ENCODE results near the gene DGAT2. TPM values are rescaled to one million over a fixed set of nuclear protein-coding genes. Genes with fewer than 3 reads are reported as not detected.

DGAT2 gene
- polyA plus RNA-seq, 1 donor (not counting 4 experiments of a cell fraction or from before 2014, with no cell fraction given), result 1.8 TPM

- Histone ChIP-seq H3K79me2 (ENCODE audit: control insufficient read depth, insufficient read depth, low read length) (peaks cover 11% of the 10 kb centered on the region), H3K9me1 (ENCODE audit: control insufficient read depth, extremely low read depth, insufficient read depth, low read length) (no peaks in the 10 kb centered on the region), H3K27me3 (ENCODE audit: control insufficient read depth, extremely low read depth, insufficient read depth, low read length) (no peaks in the 10 kb centered on the region), H3K36me3 (ENCODE audit: control insufficient read depth in 2 of 2, extremely low read depth in 1 of 2, insufficient read depth in 2 of 2, low read length in 2 of 2) (no peaks in the 10 kb centered on the region), H3K9ac (ENCODE audit: control insufficient read depth, extremely low read depth, insufficient read depth, low read length) (no peak overlapping the region), H4K20me1 (ENCODE audit: control insufficient read depth, extremely low read depth, insufficient read depth, low read length) (no peaks in the 10 kb centered on the region), H3K27ac (ENCODE audit: control insufficient read depth, insufficient read depth, low read length) (no peak overlapping the region), H3K4me2 (ENCODE audit: control insufficient read depth, extremely low read depth, insufficient read depth, low read depth, low read length) (no peak overlapping the region), H3K9me3 (ENCODE audit: control insufficient read depth, low read depth, low read length) (no peaks in the 10 kb centered on the region), H3K4me1 (ENCODE audit: control insufficient read depth, extremely low read depth, insufficient read depth, low read length) (peaks cover 22% of the 10 kb centered on the region), H2AFZ (ENCODE audit: control insufficient read depth, low read length) (no peak overlapping the region), H3K4me3 (ENCODE audit: control insufficient read depth in 2 of 3, extremely low read depth in 1 of 3, insufficient read depth in 2 of 3, low read depth in 1 of 3, low read length in 3 of 3) (no peak overlapping the region)
- TF ChIP-seq, protein P1, sequence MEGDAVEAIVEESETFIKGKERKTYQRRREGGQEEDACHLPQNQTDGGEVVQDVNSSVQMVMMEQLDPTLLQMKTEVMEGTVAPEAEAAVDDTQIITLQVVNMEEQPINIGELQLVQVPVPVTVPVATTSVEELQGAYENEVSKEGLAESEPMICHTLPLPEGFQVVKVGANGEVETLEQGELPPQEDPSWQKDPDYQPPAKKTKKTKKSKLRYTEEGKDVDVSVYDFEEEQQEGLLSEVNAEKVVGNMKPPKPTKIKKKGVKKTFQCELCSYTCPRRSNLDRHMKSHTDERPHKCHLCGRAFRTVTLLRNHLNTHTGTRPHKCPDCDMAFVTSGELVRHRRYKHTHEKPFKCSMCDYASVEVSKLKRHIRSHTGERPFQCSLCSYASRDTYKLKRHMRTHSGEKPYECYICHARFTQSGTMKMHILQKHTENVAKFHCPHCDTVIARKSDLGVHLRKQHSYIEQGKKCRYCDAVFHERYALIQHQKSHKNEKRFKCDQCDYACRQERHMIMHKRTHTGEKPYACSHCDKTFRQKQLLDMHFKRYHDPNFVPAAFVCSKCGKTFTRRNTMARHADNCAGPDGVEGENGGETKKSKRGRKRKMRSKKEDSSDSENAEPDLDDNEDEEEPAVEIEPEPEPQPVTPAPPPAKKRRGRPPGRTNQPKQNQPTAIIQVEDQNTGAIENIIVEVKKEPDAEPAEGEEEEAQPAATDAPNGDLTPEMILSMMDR (optimal IDR thresholded peaks at IDR 0.05 in 1 of 3, IDR thresholded peaks at IDR 0.05 in 1 of 3, conservative IDR thresholded peaks at IDR 0.05 in 1 of 3; ENCODE audit: extremely low read depth in 1 of 3, insufficient read depth in 2 of 3, low read length in 3 of 3), result no peak
- TF ChIP-seq EZH2 (IDR thresholded peaks at IDR 0.05; ENCODE audit: low read length), result no peak
- DNase-seq (ENCODE audit: low read depth, low spot score), result no peak
- FAIRE-seq, result no peak
- dilution Hi-C loops (cut with MboI; ENCODE audit: extremely low pct_ligation_motif_present, low sequenced_read_pairs), result no loop called here
Observed at GRCh38 chr11:75811485-75811884, 42.9 kb downstream of the DGAT2 start.

GRCh38 chr11:75812542-75813040, 44.0 kb downstream of the DGAT2 start:
- H3K36me3 ChIP-seq (ENCODE audit: control insufficient read depth in 2 of 2, extremely low read depth in 1 of 2, insufficient read depth in 2 of 2, low read length in 2 of 2), result no peaks in the 10 kb centered on the region
- no peak overlapping the region for H2AFZ ChIP-seq (ENCODE audit: control insufficient read depth, low read length)
- peak overlapping the region; percentile 87 for H3K27ac ChIP-seq (ENCODE audit: control insufficient read depth, insufficient read depth, low read length)
- dilution Hi-C loops (cut with MboI; ENCODE audit: extremely low pct_ligation_motif_present, low sequenced_read_pairs), result no loop called here
- TF ChIP-seq EZH2 (IDR thresholded peaks at IDR 0.05; ENCODE audit: low read length), result no peak
- TF ChIP-seq, protein P1 (optimal IDR thresholded peaks at IDR 0.05 in 1 of 3, IDR thresholded peaks at IDR 0.05 in 1 of 3, conservative IDR thresholded peaks at IDR 0.05 in 1 of 3; ENCODE audit: extremely low read depth in 1 of 3, insufficient read depth in 2 of 3, low read length in 3 of 3), result no peak
- peaks cover 32% of the 10 kb centered on the region for H3K4me1 ChIP-seq (ENCODE audit: control insufficient read depth, extremely low read depth, insufficient read depth, low read length)
- no peak overlapping the region for H3K4me2 ChIP-seq (ENCODE audit: control insufficient read depth, extremely low read depth, insufficient read depth, low read depth, low read length)
- no peaks in the 10 kb centered on the region for H3K27me3 ChIP-seq (ENCODE audit: control insufficient read depth, extremely low read depth, insufficient read depth, low read length)
- FAIRE-seq, result no peak
- peaks cover 3% of the 10 kb centered on the region for H3K9me1 ChIP-seq (ENCODE audit: control insufficient read depth, extremely low read depth, insufficient read depth, low read length)
- H3K9me3 ChIP-seq (ENCODE audit: control insufficient read depth, low read depth, low read length), result no peaks in the 10 kb centered on the region
- H3K9ac ChIP-seq (ENCODE audit: control insufficient read depth, extremely low read depth, insufficient read depth, low read length), result peak overlapping the region; percentile 40
- no peak overlapping the region for H3K4me3 ChIP-seq (ENCODE audit: control insufficient read depth in 2 of 3, extremely low read depth in 1 of 3, insufficient read depth in 2 of 3, low read depth in 1 of 3, low read length in 3 of 3)
- peaks cover 22% of the 10 kb centered on the region for H3K79me2 ChIP-seq (ENCODE audit: control insufficient read depth, insufficient read depth, low read length)
- H4K20me1 ChIP-seq (ENCODE audit: control insufficient read depth, extremely low read depth, insufficient read depth, low read length), result no peaks in the 10 kb centered on the region
- no peak for DNase-seq (ENCODE audit: low read depth, low spot score)
